Measurements from ENCODE around the gene SNRPD2. TPM values are rescaled to one million over a fixed set of nuclear protein-coding genes. Genes with fewer than 3 reads are reported as not detected.
"Not testable (repeated sequence)": the region's sequence is repeated elsewhere in the genome, so short reads cannot be mapped to it uniquely, and the experiment has no call there.

The SNRPD2 gene
- total and polyA plus RNA-seq, 4 experiments from 2014 or later: 380 to 1,238 (median 681) TPM

DNA sequence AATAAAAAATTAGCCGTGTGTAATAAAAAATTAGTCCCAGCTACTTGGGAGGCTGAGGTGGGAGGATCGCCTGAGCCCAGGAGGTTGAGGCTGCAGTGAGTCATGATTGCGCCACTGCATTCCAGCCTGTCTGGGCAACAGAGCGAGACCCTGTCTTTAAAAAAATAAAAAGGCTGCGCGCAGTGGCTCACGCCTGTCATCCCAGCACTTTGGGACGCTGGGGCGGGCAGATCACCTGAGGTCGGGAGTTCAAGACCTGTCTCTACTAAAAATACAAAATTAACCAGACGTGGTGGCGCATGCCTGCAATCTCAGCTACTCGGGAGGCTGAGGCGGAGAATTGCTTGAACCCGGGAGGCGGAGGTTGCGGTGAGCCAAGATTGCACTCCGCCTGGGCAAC lies 36.9 kb upstream of the SNRPD2 start:
- H3K9me3 ChIP-seq (ENCODE audit: control insufficient read depth in 1 of 2, low read length in 2 of 2); POLR2A ChIA-PET (ENCODE audit: partially characterized antibody); intact Hi-C loops (cut with micrococcal nuclease); H3K4me3 ChIP-seq (ENCODE audit: low read length in 2 of 2); H3K27me3 ChIP-seq (ENCODE audit: insufficient read depth, low read length); H3K9me3 Mint-ChIP-seq; H3K27ac ChIP-seq (ENCODE audit: low read depth, low read length); H3K36me3 ChIP-seq (ENCODE audit: insufficient read depth, low read length); DNase-seq; H3K27me3 Mint-ChIP-seq: not testable (repeated sequence)
- peaks cover 19 to 59% (median 34%) of the 10 kb centered on the region in 4 donors for H3K4me1 Mint-ChIP-seq
- peak overlapping the region in 1 of 7 donors; percentile 56 for H3K27ac Mint-ChIP-seq
- CTCF ChIA-PET (ENCODE audit: partially characterized antibody): interaction anchor here (1.8 kb wide), 1 partner anchor 12 kb away, joined by 10 read pairs; no protein-coding TSS in a partner anchor
- H3K4me1 ChIP-seq (ENCODE audit: insufficient read depth, low read length): peaks cover 35% of the 10 kb centered on the region
- peaks cover 8 to 12% of the 10 kb centered on the region in 2 donors for H3K36me3 Mint-ChIP-seq
- H3K4me3 Mint-ChIP-seq: peak overlapping the region in 3 of 8 donors; percentile 20 to 48 (median 36)

DNA sequence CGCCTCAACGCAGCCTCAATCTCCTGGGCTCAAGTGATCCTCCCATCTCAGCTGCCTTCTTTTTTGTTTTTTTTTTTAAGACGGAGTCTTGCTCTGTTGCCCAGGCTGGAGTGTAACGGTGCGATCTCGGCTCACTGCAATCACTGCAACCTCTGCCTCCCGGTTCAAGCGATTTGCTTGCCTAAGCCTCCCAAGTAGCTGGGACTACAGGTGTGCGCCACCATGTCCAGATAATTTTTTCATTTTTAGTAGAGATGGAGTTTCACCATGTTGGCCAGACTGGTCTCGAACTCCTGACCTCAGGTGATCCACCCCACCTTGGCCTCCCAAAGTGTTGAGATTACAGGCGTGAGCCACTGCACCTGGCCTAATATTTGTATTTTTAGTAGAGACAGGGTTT lies 28.3 kb upstream of the SNRPD2 start:
- POLR2A ChIA-PET (ENCODE audit: partially characterized antibody); H3K9me3 Mint-ChIP-seq; H3K36me3 ChIP-seq (ENCODE audit: insufficient read depth, low read length); H3K9me3 ChIP-seq (ENCODE audit: control insufficient read depth in 1 of 2, low read length in 2 of 2); DNase-seq; H3K4me3 Mint-ChIP-seq; H3K27me3 Mint-ChIP-seq; intact Hi-C loops (cut with micrococcal nuclease); H3K27ac ChIP-seq (ENCODE audit: low read depth, low read length); H3K27me3 ChIP-seq (ENCODE audit: insufficient read depth, low read length); H3K4me3 ChIP-seq (ENCODE audit: low read length in 2 of 2): not testable (repeated sequence)
- H3K36me3 Mint-ChIP-seq: peaks cover 14 to 35% of the 10 kb centered on the region in 2 donors
- peaks cover 27% of the 10 kb centered on the region for H3K4me1 ChIP-seq (ENCODE audit: insufficient read depth, low read length)
- peaks cover 32 to 55% (median 41%) of the 10 kb centered on the region in 4 donors for H3K4me1 Mint-ChIP-seq
- CTCF ChIA-PET (ENCODE audit: partially characterized antibody): interaction anchor here (1.3 kb wide), 1 partner anchor 27 kb away, joined by 3 read pairs; the partner anchor contains the start of gene QPCTL
- H3K27ac Mint-ChIP-seq: peak overlapping the region in 2 of 7 donors; percentile 43 to 86

DNA sequence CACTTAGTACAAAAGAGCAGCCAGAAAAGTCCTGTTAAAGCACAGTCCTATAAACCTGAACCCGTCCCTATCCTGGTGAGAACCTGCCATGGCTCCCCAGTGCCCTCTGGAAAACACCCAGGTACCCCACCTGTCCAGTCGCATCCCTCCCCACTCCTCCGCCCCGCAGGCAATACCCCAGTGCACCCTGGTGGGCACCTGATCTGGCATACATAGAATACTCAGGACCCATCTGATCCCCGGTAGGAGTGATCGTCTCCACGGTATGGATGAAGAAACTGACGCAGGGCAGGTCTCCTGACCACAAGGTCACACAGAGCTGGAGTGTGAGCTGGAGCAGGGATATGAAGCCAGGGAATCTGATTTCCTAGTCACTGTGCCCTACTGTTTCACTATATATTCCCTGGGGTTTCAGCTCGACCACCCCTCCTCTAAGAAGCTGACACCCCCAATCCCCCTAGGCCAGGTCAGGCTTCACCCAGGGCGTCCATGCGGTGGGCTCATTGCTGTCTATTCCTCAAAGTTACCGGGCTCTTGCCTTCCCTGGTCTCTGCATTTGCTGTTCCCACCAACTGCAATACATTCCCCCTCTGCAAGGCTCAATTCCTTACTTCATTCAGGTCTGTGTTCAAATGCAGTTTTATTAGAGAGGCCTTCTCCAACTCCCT lies 26.4 kb upstream of the SNRPD2 start:
- Histone ChIP-seq H3K36me3 (ENCODE audit: insufficient read depth, low read length) (peaks cover 5% of the 10 kb centered on the region), H3K4me3 (ENCODE audit: low read length in 2 of 2) (peak overlapping the region; percentile 72 to 90), H3K27ac (ENCODE audit: low read depth, low read length) (peak overlapping the region; percentile 86), H3K27me3 (ENCODE audit: insufficient read depth, low read length) (no peaks in the 10 kb centered on the region), H3K4me1 (ENCODE audit: insufficient read depth, low read length) (peaks cover 38% of the 10 kb centered on the region), H3K9me3 (ENCODE audit: control insufficient read depth in 1 of 2, low read length in 2 of 2) (no peaks in the 10 kb centered on the region)
- ChIA-PET CTCF (ENCODE audit: partially characterized antibody) (interaction anchor here (1.1 to 5.1 kb wide), 6 partner anchors 11 to 251 kb away, joined by 3 to 48 read pairs (median 6); partner anchors contain the start of genes FOXA3, QPCTL and SNRPD2), POLR2A (ENCODE audit: partially characterized antibody) (interaction anchor here (1.0 to 4.0 kb wide), 15 partner anchors 9 to 883 kb away, joined by 3 to 60 read pairs (median 6); partner anchors contain the start of genes FBXO46, MYPOP, QPCTL and SIX5)
- H3K36me3 Mint-ChIP-seq: peaks cover 10 to 24% of the 10 kb centered on the region in 2 donors
- H3K27ac Mint-ChIP-seq: peak overlapping the region; percentile 84 to 99 (median 98)
- peaks cover 32 to 59% (median 39%) of the 10 kb centered on the region in 4 donors for H3K4me1 Mint-ChIP-seq
- peaks cover 0 to 3% (median 0%) of the 10 kb centered on the region in 8 donors for H3K9me3 Mint-ChIP-seq
- no peaks in the 10 kb centered on the region for H3K27me3 Mint-ChIP-seq
- H3K4me3 Mint-ChIP-seq: peak overlapping the region; percentile 92 to 99 (median 97)
- intact Hi-C loops (cut with micrococcal nuclease): loop anchor here (1.0 to 5.0 kb wide), 7 partner anchors 12 to 277 kb away; partner anchors contain the start of genes CCDC61, DMWD, FBXO46 and QPCTL
- no peak for DNase-seq

DNA sequence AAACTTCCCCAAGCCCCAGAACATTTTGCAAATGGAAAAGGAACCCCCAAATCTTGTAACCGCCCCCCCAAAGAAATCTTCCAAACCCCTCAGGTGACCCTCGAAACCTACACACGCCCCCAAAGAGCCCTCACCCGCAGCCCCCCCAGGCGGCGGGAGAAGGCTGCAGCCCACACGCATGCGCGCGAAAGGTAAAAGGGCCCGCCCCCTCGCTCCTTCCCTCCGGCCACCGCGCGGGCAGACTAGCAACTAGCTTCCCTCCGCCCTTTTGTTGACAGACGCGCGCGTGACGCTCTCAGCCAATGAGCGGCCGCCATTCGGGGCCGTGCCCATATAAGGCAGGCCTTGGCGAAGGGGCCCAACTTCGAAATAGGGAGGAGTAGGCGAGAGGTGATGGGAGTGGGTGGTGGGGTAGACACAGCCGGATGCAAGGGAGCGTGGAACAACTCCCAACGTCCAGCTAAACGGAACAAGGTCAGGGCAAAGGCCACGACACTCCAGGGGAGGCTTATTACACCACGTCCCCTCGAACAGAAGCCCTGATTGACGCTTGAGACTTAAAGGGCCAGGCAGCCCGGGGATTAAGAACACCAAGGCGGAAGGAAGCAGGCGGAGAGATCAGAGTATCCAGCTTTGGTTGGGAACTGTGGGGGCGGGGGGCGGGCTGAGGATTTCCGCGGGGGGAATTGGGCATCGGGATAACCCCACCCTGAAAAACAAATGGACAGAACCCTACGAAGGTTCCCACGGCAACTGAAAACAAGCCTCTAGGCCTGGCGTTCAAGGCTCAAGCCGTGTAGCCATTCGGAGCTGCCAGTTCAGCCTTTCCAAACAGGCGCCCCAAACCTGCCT lies 25.6 kb upstream of the SNRPD2 start:
- DNase-seq: peak; percentile 97 to 99 (median 98)
- Histone ChIP-seq H3K36me3 (ENCODE audit: insufficient read depth, low read length) (peaks cover 7% of the 10 kb centered on the region), H3K4me1 (ENCODE audit: insufficient read depth, low read length) (peaks cover 38% of the 10 kb centered on the region), H3K27me3 (ENCODE audit: insufficient read depth, low read length) (no peaks in the 10 kb centered on the region), H3K4me3 (ENCODE audit: low read length in 2 of 2) (peak overlapping the region; percentile 72 to 90), H3K27ac (ENCODE audit: low read depth, low read length) (peak overlapping the region; percentile 86), H3K9me3 (ENCODE audit: control insufficient read depth in 1 of 2, low read length in 2 of 2) (no peaks in the 10 kb centered on the region)
- H3K4me1 Mint-ChIP-seq: peaks cover 32 to 59% (median 39%) of the 10 kb centered on the region in 4 donors
- peaks cover 10 to 24% of the 10 kb centered on the region in 2 donors for H3K36me3 Mint-ChIP-seq
- CTCF ChIA-PET (ENCODE audit: partially characterized antibody): interaction anchor here (0.6 to 5.1 kb wide), 9 partner anchors 12 to 290 kb away, joined by 3 to 48 read pairs (median 8); partner anchors contain the start of genes FBXO46, FOXA3, QPCTL and SIX5
- intact Hi-C loops (cut with micrococcal nuclease): loop anchor here (1.0 to 5.0 kb wide), 7 partner anchors 13 to 278 kb away; partner anchors contain the start of genes CCDC61, DMWD, FBXO46 and QPCTL
- H3K9me3 Mint-ChIP-seq: peaks cover 0 to 3% (median 0%) of the 10 kb centered on the region in 8 donors
- H3K4me3 Mint-ChIP-seq: peak overlapping the region; percentile 92 to 99 (median 97)
- H3K27ac Mint-ChIP-seq: peak overlapping the region; percentile 84 to 99 (median 98)
- no peaks in the 10 kb centered on the region for H3K27me3 Mint-ChIP-seq
- POLR2A ChIA-PET (ENCODE audit: partially characterized antibody): interaction anchor here (0.6 to 4.0 kb wide), 20 partner anchors 9 to 1632 kb away, joined by 3 to 60 read pairs (median 5); partner anchors contain the start of genes DHX34, FBXO46, MYPOP and QPCTL

DNA sequence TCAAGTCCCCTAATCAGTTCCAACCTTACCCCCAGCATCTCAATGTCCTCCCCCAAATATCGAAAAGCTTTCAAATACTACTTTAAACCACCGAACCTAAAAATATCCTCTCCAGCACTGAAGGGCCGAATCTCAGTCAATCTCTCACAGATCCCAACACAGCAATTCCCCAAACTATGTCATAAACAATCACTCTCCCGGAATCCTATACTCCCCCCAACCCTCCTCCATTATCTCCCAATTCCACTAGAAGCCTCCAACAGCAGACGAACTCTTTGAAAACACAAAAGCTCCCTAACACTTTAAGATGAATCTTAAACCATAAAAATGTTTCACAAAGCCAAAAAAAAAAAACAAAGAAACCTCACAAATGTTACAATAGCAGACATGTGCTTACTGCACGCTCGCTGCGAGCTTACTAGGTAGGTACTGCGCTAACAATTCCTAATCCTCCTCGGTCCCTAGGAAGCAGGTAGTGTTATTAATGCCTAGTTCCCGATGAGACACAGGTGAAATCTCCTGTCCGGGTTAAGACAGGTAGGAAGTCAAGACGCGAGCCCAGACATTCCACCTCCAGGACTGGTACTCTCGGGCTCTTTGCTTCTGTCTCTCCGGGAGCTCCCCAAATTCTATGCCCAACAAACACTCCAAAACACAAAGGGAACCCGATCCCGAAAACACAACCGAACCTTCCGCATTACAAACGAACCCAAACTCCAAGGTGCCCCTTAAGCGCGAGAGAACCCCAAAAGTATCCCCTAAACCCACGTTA lies 24.8 kb upstream of the SNRPD2 start:
- H3K4me1 ChIP-seq (ENCODE audit: insufficient read depth, low read length): peaks cover 38% of the 10 kb centered on the region
- no peak for DNase-seq
- peak overlapping the region; percentile 84 to 99 (median 98) for H3K27ac Mint-ChIP-seq
- no peaks in the 10 kb centered on the region for H3K27me3 ChIP-seq (ENCODE audit: insufficient read depth, low read length)
- ChIA-PET POLR2A (ENCODE audit: partially characterized antibody) (interaction anchor here (0.6 to 4.0 kb wide), 18 partner anchors 10 to 1632 kb away, joined by 3 to 60 read pairs (median 6); partner anchors contain the start of genes DHX34, FBXO46, MYPOP and QPCTL), CTCF (ENCODE audit: partially characterized antibody) (interaction anchor here (0.6 to 5.1 kb wide), 9 partner anchors 13 to 290 kb away, joined by 3 to 48 read pairs (median 8); partner anchors contain the start of genes FBXO46, QPCTL, SIX5 and SNRPD2)
- H3K4me3 Mint-ChIP-seq: peak overlapping the region; percentile 92 to 99 (median 97)
- H3K4me1 Mint-ChIP-seq: peaks cover 30 to 54% (median 39%) of the 10 kb centered on the region in 4 donors
- no peaks in the 10 kb centered on the region for H3K27me3 Mint-ChIP-seq
- H3K4me3 ChIP-seq (ENCODE audit: low read length in 2 of 2): peak overlapping the region; percentile 64 to 72
- intact Hi-C loops (cut with micrococcal nuclease): loop anchor here (1.0 to 5.0 kb wide), 7 partner anchors 14 to 279 kb away; partner anchors contain the start of genes CCDC61, DMWD, FBXO46 and QPCTL
- peaks cover 7% of the 10 kb centered on the region for H3K36me3 ChIP-seq (ENCODE audit: insufficient read depth, low read length)
- peak overlapping the region; percentile 86 for H3K27ac ChIP-seq (ENCODE audit: low read depth, low read length)
- peaks cover 0 to 2% (median 0%) of the 10 kb centered on the region in 8 donors for H3K9me3 Mint-ChIP-seq
- peaks cover 10 to 23% of the 10 kb centered on the region in 2 donors for H3K36me3 Mint-ChIP-seq
- no peaks in the 10 kb centered on the region for H3K9me3 ChIP-seq (ENCODE audit: control insufficient read depth in 1 of 2, low read length in 2 of 2)

DNA sequence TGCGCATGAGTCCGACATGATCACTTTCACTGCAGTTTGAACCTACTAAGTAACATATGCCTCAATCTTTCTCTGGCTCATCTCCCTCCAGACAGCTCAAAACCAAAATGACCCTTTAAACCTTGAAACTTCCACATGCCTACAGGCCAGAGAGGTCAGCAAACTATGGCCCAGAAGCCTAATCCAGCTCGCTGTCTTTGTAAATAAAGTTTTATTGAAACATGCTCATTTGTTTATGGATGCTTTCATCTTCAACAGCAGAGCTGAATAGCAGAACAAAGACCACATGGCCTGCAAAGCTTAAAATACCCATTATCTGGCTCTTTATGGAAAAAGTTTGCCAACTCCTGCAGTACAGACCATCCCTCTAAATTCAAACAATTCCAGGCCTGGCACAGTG lies 23.4 kb upstream of the SNRPD2 start:
- Histone ChIP-seq H3K27me3 (ENCODE audit: insufficient read depth, low read length) (no peaks in the 10 kb centered on the region), H3K36me3 (ENCODE audit: insufficient read depth, low read length) (peaks cover 16% of the 10 kb centered on the region), H3K4me1 (ENCODE audit: insufficient read depth, low read length) (peaks cover 38% of the 10 kb centered on the region), H3K27ac (ENCODE audit: low read depth, low read length) (no peak overlapping the region), H3K9me3 (ENCODE audit: control insufficient read depth in 1 of 2, low read length in 2 of 2) (no peaks in the 10 kb centered on the region), H3K4me3 (ENCODE audit: low read length in 2 of 2) (no peak overlapping the region)
- Mint-ChIP-seq H3K27ac (peak overlapping the region in 2 of 7 donors; percentile 29 to 82), H3K36me3 (peaks cover 17 to 28% of the 10 kb centered on the region in 2 donors), H3K27me3 (no peaks in the 10 kb centered on the region), H3K9me3 (peaks cover 0 to 2% (median 0%) of the 10 kb centered on the region in 8 donors), H3K4me3 (peak overlapping the region in 1 of 8 donors; percentile 52), H3K4me1 (peaks cover 33 to 60% (median 44%) of the 10 kb centered on the region in 4 donors)
- ChIA-PET POLR2A (ENCODE audit: partially characterized antibody) (interaction anchor here (1.2 to 4.0 kb wide), 3 partner anchors 11 to 130 kb away, joined by 5 to 55 read pairs (median 5); partner anchors contain the start of genes FBXO46 and OPA3), CTCF (ENCODE audit: partially characterized antibody) (interaction anchor here (0.8 to 5.1 kb wide), 5 partner anchors 20 to 108 kb away, joined by 3 to 48 read pairs (median 3); partner anchors contain the start of genes QPCTL and SNRPD2)
- DNase-seq: no peak
- intact Hi-C loops (cut with micrococcal nuclease): loop anchor here (5.0 kb wide), 2 partner anchors 33 to 52 kb away; partner anchors contain the start of gene SIX5
